IPS-18c (cell line): ENCODE measurements around the gene UPK1A.

Experiments
- H3K4me3 ChIP-seq: 2 replicates; pipeline ENCODE4 v1.7.0; 2013; ENCODE audit warnings: low read depth, mild to moderate bottlenecking, low read length, moderate library complexity; ENCODE audit not compliant: insufficient read depth
- H3K9me3 ChIP-seq: one replicate; pipeline ENCODE4 v1.6.1; 2013; ENCODE audit warnings: mild to moderate bottlenecking, low read length, moderate library complexity; ENCODE audit not compliant: control insufficient read depth, insufficient read depth

The UPK1A gene

GRCh38 chr19:35666251-35666913 lies at the start of gene UPK1A:
TSS of gene UPK1A (plus strand) at chr19:35666517. CDS start at chr19:35666813, 296 bp downstream.
- no peak within 1 kb of the TSS for H3K4me3 ChIP-seq
- peaks cover 1% of the 10 kb centered on the region for H3K9me3 ChIP-seq

GRCh38 chr19:35618857-35619256 lies 47.5 kb upstream of the UPK1A start:
- H3K4me3 ChIP-seq: no peak overlapping the region

GRCh38 chr19:35619290-35619923 lies 46.9 kb upstream of the UPK1A start:
- Histone ChIP-seq H3K4me3 (no peak overlapping the region), H3K9me3 (no peaks in the 10 kb centered on the region)

More at GRCh38 chr19:35618857-35619256, 47.5 kb upstream of the UPK1A start:
- H3K9me3 ChIP-seq: no peaks in the 10 kb centered on the region

GRCh38 chr19:35620001-35620400 lies 46.3 kb upstream of the UPK1A start:
- no peaks in the 10 kb centered on the region for H3K9me3 ChIP-seq

GRCh38 chr19:35621708-35622107 lies 44.6 kb upstream of the UPK1A start:
- Histone ChIP-seq H3K4me3 (no peak overlapping the region), H3K9me3 (no peaks in the 10 kb centered on the region)

More at GRCh38 chr19:35620001-35620400, 46.3 kb upstream of the UPK1A start:
- H3K4me3 ChIP-seq: no peak overlapping the region

- Histone ChIP-seq H3K9me3 (no peaks in the 10 kb centered on the region), H3K4me3 (no peak overlapping the region)
Observed at GRCh38 chr19:35622750-35623149, 43.6 kb upstream of the UPK1A start.

GRCh38 chr19:35623327-35624010 lies 42.8 kb upstream of the UPK1A start:
- Histone ChIP-seq H3K4me3 (no peak overlapping the region), H3K9me3 (no peaks in the 10 kb centered on the region)

- Histone ChIP-seq H3K9me3 (no peaks in the 10 kb centered on the region), H3K4me3 (peak overlapping the region; percentile 66)
Observed at GRCh38 chr19:35628264-35628564, 38.1 kb upstream of the UPK1A start.

- H3K9me3 ChIP-seq: no peaks in the 10 kb centered on the region
- peak within 1 kb of the TSS; percentile 88 for H3K4me3 ChIP-seq
Observed at GRCh38 chr19:35628565-35629331, 37.6 kb upstream of the UPK1A start, which contains the start of gene RBM42. TSS of gene RBM42 (plus strand) at chr19:35629036. CDS start at chr19:35629154, 118 bp downstream.

- Histone ChIP-seq H3K4me3 (peak overlapping the region; percentile 88), H3K9me3 (no peaks in the 10 kb centered on the region)
Observed at GRCh38 chr19:35629332-35629633, 37.0 kb upstream of the UPK1A start.

GRCh38 chr19:35633727-35634440 lies 32.4 kb upstream of the UPK1A start:
- no peak overlapping the region for H3K4me3 ChIP-seq
- no peaks in the 10 kb centered on the region for H3K9me3 ChIP-seq

GRCh38 chr19:35636651-35637050 lies 29.7 kb upstream of the UPK1A start:
- Histone ChIP-seq H3K9me3 (no peaks in the 10 kb centered on the region), H3K4me3 (no peak overlapping the region)

GRCh38 chr19:35637165-35637564 lies 29.2 kb upstream of the UPK1A start:
- H3K4me3 ChIP-seq: no peak overlapping the region
- H3K9me3 ChIP-seq: no peaks in the 10 kb centered on the region

- Histone ChIP-seq H3K9me3 (no peaks in the 10 kb centered on the region), H3K4me3 (no peak overlapping the region)
Observed at GRCh38 chr19:35639321-35639639, 27.0 kb upstream of the UPK1A start.

- H3K9me3 ChIP-seq: no peaks in the 10 kb centered on the region
- no peak overlapping the region for H3K4me3 ChIP-seq
Observed at GRCh38 chr19:35639863-35640262, 26.5 kb upstream of the UPK1A start.

GRCh38 chr19:35641515-35642151 lies 24.7 kb upstream of the UPK1A start, which contains the start of gene ETV2:
TSS of gene ETV2 (plus strand) at chr19:35641745. CDS start at chr19:35642461, 716 bp downstream.
- Histone ChIP-seq H3K4me3 (peak within 1 kb of the TSS; percentile 24), H3K9me3 (no peaks in the 10 kb centered on the region)

GRCh38 chr19:35642312-35642711 lies 24.0 kb upstream of the UPK1A start:
- H3K9me3 ChIP-seq: no peaks in the 10 kb centered on the region
- peak overlapping the region; percentile 24 for H3K4me3 ChIP-seq
